Muscle layer of colon (tissue), 2 donors: ENCODE data around the gene GARNL3.

Experiments used
- H3K27ac ChIP-seq: one replicate; pipeline ENCODE4 v1.7.0; 2013; ENCODE audit warnings: low read depth, mild to moderate bottlenecking, low read length, moderate library complexity
- H3K27me3 ChIP-seq, 2 donors: one replicate each; pipeline ENCODE4 v1.7.0; 2013; ENCODE audit warnings: low read length in 2 of 2, mild to moderate bottlenecking in 2 of 2; ENCODE audit not compliant: insufficient read depth in 2 of 2, control insufficient read depth in 1 of 2
- H3K36me3 ChIP-seq: one replicate; pipeline ENCODE4 v1.7.0; 2013; ENCODE audit warnings: mild to moderate bottlenecking, low read length; ENCODE audit not compliant: insufficient read depth
- H3K4me1 ChIP-seq: one replicate; pipeline ENCODE4 v1.7.0; 2013; ENCODE audit warnings: mild to moderate bottlenecking, low read length; ENCODE audit not compliant: insufficient read depth
- H3K4me3 ChIP-seq, 2 donors: one replicate each; pipeline ENCODE4 v1.7.0; 2013; ENCODE audit warnings: low read length in 2 of 2, low read depth in 1 of 2, mild to moderate bottlenecking in 1 of 2, moderate library complexity in 1 of 2
- H3K9ac ChIP-seq: one replicate; pipeline ENCODE4 v1.7.0; 2013; ENCODE audit warnings: low read length
- H3K9me3 ChIP-seq: one replicate; pipeline ENCODE4 v1.7.0; 2013; ENCODE audit warnings: mild to moderate bottlenecking, low read length
- donor health status: abdominal sarcoma.
- donor health status: Adenocarcinoma of cecum.

Gene GARNL3

GRCh38 chr9:127384901-127385300 lies 120.3 kb downstream of the GARNL3 start:
- H3K27ac ChIP-seq: no peak overlapping the region
- no peaks in the 10 kb centered on the region for H3K27me3 ChIP-seq

GRCh38 chr9:127386249-127386648 lies 121.7 kb downstream of the GARNL3 start:
- Histone ChIP-seq H3K9ac (no peak overlapping the region), H3K4me3 (no peak overlapping the region), H3K27ac (no peak overlapping the region), H3K4me1 (peaks cover 8% of the 10 kb centered on the region), H3K36me3 (no peaks in the 10 kb centered on the region), H3K27me3 (no peaks in the 10 kb centered on the region), H3K9me3 (no peaks in the 10 kb centered on the region)

More at GRCh38 chr9:127384901-127385300, 120.3 kb downstream of the GARNL3 start:
- Histone ChIP-seq H3K36me3 (no peaks in the 10 kb centered on the region), H3K9me3 (no peaks in the 10 kb centered on the region), H3K4me1 (peaks cover 8% of the 10 kb centered on the region), H3K9ac (no peak overlapping the region), H3K4me3 (no peak overlapping the region)

GRCh38 chr9:127386981-127387380 lies 122.4 kb downstream of the GARNL3 start:
- Histone ChIP-seq H3K9me3 (no peaks in the 10 kb centered on the region), H3K4me1 (peaks cover 8% of the 10 kb centered on the region), H3K27me3 (no peaks in the 10 kb centered on the region), H3K27ac (no peak overlapping the region), H3K36me3 (no peaks in the 10 kb centered on the region), H3K9ac (no peak overlapping the region), H3K4me3 (no peak overlapping the region)

DNA sequence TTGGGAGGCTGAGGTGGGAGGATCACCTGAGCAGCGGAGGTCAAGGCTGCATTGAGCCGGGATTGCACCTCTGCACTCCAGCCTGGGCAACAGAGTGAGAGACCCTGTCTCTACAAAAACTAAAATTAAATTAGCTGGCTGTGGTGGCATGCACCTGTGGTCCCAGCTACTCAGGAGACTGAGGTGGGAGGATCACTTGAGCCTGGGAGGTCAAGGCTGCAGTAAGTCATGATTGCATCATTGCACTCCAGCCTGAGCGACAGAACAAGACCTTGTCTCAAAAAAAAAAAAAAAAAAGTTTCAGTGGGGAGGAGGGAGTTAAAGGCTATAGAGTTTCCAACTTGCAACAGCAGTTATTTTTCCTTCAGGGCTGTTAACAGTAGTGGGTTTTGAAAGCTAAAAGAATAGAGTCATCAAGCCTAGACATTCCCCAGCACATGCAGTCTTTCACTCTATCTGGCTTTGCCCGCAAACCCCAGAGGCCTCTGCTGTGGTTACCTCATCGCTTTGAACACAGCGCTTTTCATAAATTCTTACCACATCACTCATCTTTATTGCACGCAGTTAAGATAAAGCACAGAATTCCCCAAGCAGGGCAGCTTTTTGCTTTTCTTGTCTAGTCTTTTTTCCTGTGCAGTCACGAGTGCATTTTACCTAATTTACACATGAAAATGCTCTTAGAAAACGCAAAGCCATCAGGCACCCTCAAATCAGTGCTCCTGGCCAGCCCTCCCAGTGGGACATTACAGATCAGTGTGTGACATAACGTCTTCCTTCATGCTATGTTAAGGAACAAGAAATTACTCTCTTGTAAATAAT lies 123.7 kb downstream of the GARNL3 start:
- Histone ChIP-seq H3K9me3 (no peaks in the 10 kb centered on the region), H3K27me3 (no peaks in the 10 kb centered on the region), H3K4me3 (no peak overlapping the region), H3K27ac (no peak overlapping the region), H3K9ac (no peak overlapping the region), H3K36me3 (no peaks in the 10 kb centered on the region), H3K4me1 (peaks cover 8% of the 10 kb centered on the region)

GRCh38 chr9:127388856-127389238 lies 124.3 kb downstream of the GARNL3 start:
- no peak overlapping the region for H3K27ac ChIP-seq
- H3K4me1 ChIP-seq: peaks cover 8% of the 10 kb centered on the region
- H3K36me3 ChIP-seq: no peaks in the 10 kb centered on the region
- H3K27me3 ChIP-seq: no peaks in the 10 kb centered on the region
- no peaks in the 10 kb centered on the region for H3K9me3 ChIP-seq
- no peak overlapping the region for H3K4me3 ChIP-seq
- no peak overlapping the region for H3K9ac ChIP-seq

DNA sequence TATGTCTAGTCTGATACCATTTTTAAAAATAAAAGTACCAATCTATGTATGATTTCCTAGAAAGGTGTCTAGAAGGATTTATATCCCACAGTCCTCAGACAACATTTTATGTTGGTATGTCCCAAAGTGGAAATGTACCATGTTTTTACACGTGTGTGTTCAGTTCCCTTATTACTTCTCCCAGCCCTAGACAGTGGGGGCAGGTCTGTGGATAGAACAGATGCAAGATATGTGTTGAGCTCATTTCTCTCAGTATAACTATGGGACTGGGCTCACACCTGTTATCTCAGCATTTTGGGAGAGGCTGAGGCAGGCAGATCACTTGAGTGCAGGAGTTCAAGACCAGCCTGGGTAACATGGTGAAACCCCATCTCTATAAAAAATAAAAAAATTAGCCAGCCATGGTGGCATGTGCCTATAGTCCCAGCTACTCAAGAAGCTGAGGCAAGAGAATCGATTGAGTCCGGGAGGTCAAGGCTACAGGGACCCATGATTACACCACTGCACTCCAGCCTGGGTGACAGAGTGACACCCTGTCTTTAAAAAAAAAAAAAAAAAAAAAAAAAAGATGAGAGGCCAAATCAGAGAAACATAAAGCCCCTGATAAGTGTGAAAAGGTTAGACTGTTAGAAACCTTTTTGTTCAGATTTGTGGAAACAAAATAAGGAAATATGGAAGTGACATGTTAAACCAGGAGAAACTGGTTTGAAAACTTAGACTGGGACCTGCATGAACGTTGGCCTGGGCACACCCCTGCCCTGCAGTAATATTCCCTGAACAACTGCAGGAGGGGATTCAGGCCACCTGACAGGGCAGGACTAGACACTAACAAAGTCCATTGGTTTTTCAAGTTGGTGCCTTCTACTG lies 125.0 kb downstream of the GARNL3 start:
- Histone ChIP-seq H3K4me3 (no peak overlapping the region), H3K9me3 (no peaks in the 10 kb centered on the region), H3K27ac (no peak overlapping the region), H3K27me3 (no peaks in the 10 kb centered on the region), H3K36me3 (no peaks in the 10 kb centered on the region), H3K9ac (no peak overlapping the region), H3K4me1 (peaks cover 8% of the 10 kb centered on the region)

GRCh38 chr9:127390248-127390545 lies 125.6 kb downstream of the GARNL3 start:
- H3K9me3 ChIP-seq: no peaks in the 10 kb centered on the region
- no peaks in the 10 kb centered on the region for H3K36me3 ChIP-seq
- H3K27ac ChIP-seq: no peak overlapping the region
- no peak overlapping the region for H3K9ac ChIP-seq
- H3K4me1 ChIP-seq: peaks cover 8% of the 10 kb centered on the region
- H3K27me3 ChIP-seq: no peaks in the 10 kb centered on the region
- H3K4me3 ChIP-seq: no peak overlapping the region

DNA sequence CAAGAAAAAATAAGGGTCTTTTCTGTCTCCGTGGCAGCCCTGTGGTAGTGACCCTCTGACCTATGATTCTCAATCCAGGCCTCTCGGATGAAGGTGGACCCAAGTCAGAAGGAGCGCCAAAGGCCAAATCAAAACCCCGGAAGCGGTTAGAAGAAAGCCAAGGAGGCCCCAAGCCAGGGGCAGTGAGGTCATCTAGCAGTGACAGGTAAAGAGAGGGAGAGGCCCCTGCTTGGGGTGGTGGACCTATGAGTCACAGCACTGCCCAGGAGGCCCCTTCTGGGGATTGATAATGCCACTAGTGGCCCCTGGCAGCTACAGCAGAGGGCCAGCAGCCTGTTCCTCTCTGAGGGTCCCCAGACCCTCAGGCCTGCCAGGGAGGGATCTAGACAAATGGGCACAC lies 126.0 kb downstream of the GARNL3 start:
- no peaks in the 10 kb centered on the region for H3K9me3 ChIP-seq
- no peak overlapping the region for H3K4me3 ChIP-seq
- no peak overlapping the region for H3K27ac ChIP-seq
- H3K27me3 ChIP-seq: no peaks in the 10 kb centered on the region
- no peaks in the 10 kb centered on the region for H3K36me3 ChIP-seq
- H3K9ac ChIP-seq: no peak overlapping the region
- H3K4me1 ChIP-seq: peaks cover 8% of the 10 kb centered on the region

DNA sequence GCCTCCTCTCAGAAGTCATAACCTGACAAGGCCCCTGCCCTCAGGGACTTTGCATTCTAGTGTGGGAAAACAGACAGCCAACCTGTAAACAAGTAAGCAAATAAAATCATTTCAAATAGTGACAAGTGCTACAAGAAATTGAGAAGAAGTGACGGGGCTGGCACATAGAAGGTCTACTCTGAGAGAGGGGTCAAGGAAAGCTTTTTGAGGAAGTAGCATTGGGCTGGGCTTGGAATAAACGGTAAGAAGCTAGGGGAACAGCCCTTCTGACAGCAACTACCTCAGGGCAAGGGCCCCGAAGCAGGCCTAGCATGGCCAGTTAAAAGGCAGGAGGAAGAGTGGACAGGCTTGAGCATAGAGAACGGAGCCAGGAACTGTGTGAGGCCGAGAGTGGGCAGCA lies 127.6 kb downstream of the GARNL3 start:
- Histone ChIP-seq H3K4me1 (peaks cover 12% of the 10 kb centered on the region), H3K27me3 (no peaks in the 10 kb centered on the region), H3K9ac (no peak overlapping the region), H3K27ac (no peak overlapping the region), H3K36me3 (no peaks in the 10 kb centered on the region), H3K4me3 (no peak overlapping the region), H3K9me3 (no peaks in the 10 kb centered on the region)

- Histone ChIP-seq H3K4me3 (no peak overlapping the region), H3K4me1 (peaks cover 11% of the 10 kb centered on the region), H3K9me3 (no peaks in the 10 kb centered on the region), H3K27me3 (no peaks in the 10 kb centered on the region), H3K9ac (no peak overlapping the region), H3K27ac (no peak overlapping the region), H3K36me3 (no peaks in the 10 kb centered on the region)
These were observed 128.4 kb downstream of the GARNL3 start for GRCh38 chr9:127392976-127393375.

DNA sequence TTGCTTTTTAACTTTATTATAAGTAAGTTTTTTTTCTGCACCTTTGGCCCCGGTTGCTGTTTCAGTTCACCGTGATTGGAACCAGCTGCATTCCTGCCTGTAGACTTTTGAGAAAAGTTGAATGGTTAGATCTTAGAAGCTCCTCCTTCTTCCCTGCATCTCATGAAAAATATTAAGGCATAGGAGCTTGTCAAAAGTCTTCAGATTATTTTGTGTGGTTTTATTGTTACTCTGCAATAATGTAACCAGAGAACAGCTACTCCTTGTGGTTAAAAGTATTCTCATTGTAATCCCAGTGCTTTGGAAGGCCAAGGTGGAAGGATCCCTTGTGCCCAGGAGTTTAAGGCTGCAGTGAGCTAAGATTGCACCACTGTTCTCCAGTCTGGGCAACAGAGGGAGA lies 129.1 kb downstream of the GARNL3 start:
- no peaks in the 10 kb centered on the region for H3K27me3 ChIP-seq
- H3K4me3 ChIP-seq: no peak overlapping the region
- H3K36me3 ChIP-seq: no peaks in the 10 kb centered on the region
- H3K9ac ChIP-seq: no peak overlapping the region
- no peak overlapping the region for H3K27ac ChIP-seq
- peaks cover 11% of the 10 kb centered on the region for H3K4me1 ChIP-seq
- H3K9me3 ChIP-seq: no peaks in the 10 kb centered on the region
